Neural progenitor cell (in vitro differentiated cells): ENCODE measurements around the gene BABAM1.

ENCODE experiments used
- CTCF ChIP-seq: fragments of 200-600 bp; sonication (generic); IDR thresholded peaks from 2 replicates; pipeline ENCODE4 v1.5.1; 2017; ENCODE audit warnings: antibody characterized with exemption, mild to moderate bottlenecking
- EZH2 ChIP-seq: fragments of 200-600 bp; sonication (generic); IDR thresholded peaks from 2 replicates; pipeline ENCODE4 v1.6.1; 2017; ENCODE audit warnings: antibody characterized with exemption, mild to moderate bottlenecking, moderate library complexity
- EZH2phosphoT487 ChIP-seq: fragments of 200-600 bp; sonication (generic); IDR thresholded peaks from 2 replicates; pipeline ENCODE4 v1.6.1; 2017; ENCODE audit warnings: antibody characterized with exemption

DNA sequence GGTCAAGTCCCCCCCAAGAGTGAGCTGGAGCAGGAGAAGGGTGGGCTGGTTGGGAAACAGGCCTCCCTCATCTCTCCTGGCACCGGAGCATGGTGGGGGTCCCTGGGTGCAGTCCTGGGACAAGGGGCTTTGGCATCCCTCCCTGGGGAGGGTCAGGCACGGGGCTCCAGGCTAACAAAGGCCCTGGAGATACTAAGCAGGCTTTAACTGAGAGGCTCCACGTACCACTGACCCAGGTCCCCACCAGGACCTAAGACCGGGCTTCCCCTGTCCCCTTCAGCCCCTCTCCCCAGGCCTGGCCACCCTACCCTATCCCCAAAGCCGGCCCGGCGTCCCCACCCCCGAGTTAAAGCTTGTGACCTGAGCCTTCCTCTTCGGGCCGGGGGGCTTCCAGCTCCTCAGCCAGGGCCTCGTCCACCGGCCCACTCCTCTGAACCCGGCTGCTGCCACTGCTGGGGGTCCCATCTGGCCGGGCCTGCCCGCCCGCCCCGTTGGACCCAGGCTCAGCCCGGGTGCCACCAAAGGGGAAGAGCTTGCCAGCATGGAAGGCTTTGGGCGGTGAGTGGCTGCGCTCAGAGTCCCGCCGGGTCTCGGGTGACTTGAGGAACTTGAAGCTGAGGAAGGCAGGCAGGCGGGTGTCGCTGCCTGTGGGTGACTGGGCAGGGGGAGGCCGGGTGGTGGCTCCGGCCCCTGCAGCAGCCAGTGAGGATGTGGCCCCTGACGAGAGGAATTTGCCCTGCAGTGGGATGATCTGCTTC lies 57.3 kb downstream of the BABAM1 start:
- TF ChIP-seq CTCF = no peak
- TF ChIP-seq EZH2phosphoT487 = no peak
- TF ChIP-seq EZH2 = no peak
